Gastrocnemius medialis (tissue), 4 donors: ENCODE results near the gene ARHGEF10L. TPM values are rescaled to one million over a fixed set of nuclear protein-coding genes. Genes with fewer than 3 reads are reported as not detected.

Experiments used
- ATAC-seq, 2 donors: fragments of 150-250 bp; one replicate each; pipeline ENCODE4 v1.9.1; 2016
- DNase-seq, 2 donors: peaks; one replicate each; pipeline ENCODE4 v3.0.0-alpha.2; 2019
- H3K27ac ChIP-seq, 4 donors: fragments of 200-600 bp; sonication (generic); 1 replicate in 1 of 4; 2 replicates in 3 of 4; pipeline ENCODE4 v1.5.1; 2016 to 2018; ENCODE audit warnings: mild to moderate bottlenecking in 2 of 4, moderate library complexity in 1 of 4
- H3K27me3 ChIP-seq, 3 donors: fragments of 200-600 bp; sonication (generic) in 2 of 3; 1 replicate in 1 of 3; 2 replicates in 2 of 3; pipeline versions ENCODE4 v1.5.1 to v1.6.0; 2016 to 2019; ENCODE audit warnings: mild to moderate bottlenecking in 1 of 3, moderate library complexity in 1 of 3
- H3K36me3 ChIP-seq, 2 donors: fragments of 200-600 bp; sonication (generic) in 1 of 2; one replicate each; pipeline ENCODE4 v1.5.1; 2017 to 2018
- H3K4me1 ChIP-seq, 2 donors: fragments of 200-600 bp; sonication (generic) in 1 of 2; one replicate each; pipeline ENCODE4 v1.5.1; 2016 to 2017; ENCODE audit warnings: mild to moderate bottlenecking in 2 of 2
- H3K4me3 ChIP-seq, 4 donors: fragments of 200-600 bp; sonication (generic) in 3 of 4; 1 replicate in 1 of 4; 2 replicates in 3 of 4; pipeline ENCODE4 v1.5.1; 2016 to 2019; ENCODE audit warnings: mild to moderate bottlenecking in 2 of 4
- H3K9me3 ChIP-seq, 3 donors: fragments of 200-600 bp; sonication (generic) in 2 of 3; 1 replicate in 1 of 3; 2 replicates in 2 of 3; pipeline ENCODE4 v1.5.1; 2016 to 2019
- POLR2A ChIP-seq, 2 donors: fragments of 450-650 bp; IDR thresholded peaks; one replicate each; pipeline ENCODE4 v1.6.1; 2017; ENCODE audit warnings: antibody characterized with exemption in 2 of 2, mild to moderate bottlenecking in 2 of 2, moderate library complexity in 2 of 2
- in situ Hi-C, 4 donors: fragments of 200-750 bp; cut with MboI; loops; one replicate each; pipeline versions ENCODE4 v1.15.0 to v1.8.0; 2017; ENCODE audit warnings: low sequenced_read_pairs in 4 of 4
- intact Hi-C: fragments of 100-400 bp; cut with DNase I; formaldehyde crosslinking; loops from one replicate; pipeline ENCODE4 v1.15.1; 2023; ENCODE audit warnings: low total_unique reads
- total RNA-seq, 4 donors: library from RNA; depleted of rRNA; stranded (reverse); fragments of >200 nt; gene quantifications; one replicate each; pipeline versions ENCODE4 v1.1.0 to v1.2.3, GENCODE V29; 2016
- TF ChIP-seq, protein P1 (sequence below), 5 experiments: fragments of 450-650 bp in 3 of 5; fragments of 200-600 bp in 2 of 5; sonication (generic) in 2 of 5; IDR thresholded peaks in 4 of 5; conservative IDR thresholded peaks in 1 of 5; 1 replicate in 4 of 5; 2 replicates in 1 of 5; pipeline ENCODE4 v1.5.1; 2016 to 2019; ENCODE audit warnings: antibody characterized with exemption in 5 of 5, mild to moderate bottlenecking in 3 of 5, moderate library complexity in 3 of 5

The ARHGEF10L gene
- total RNA-seq, 4 donors from 2014 or later, result 21.2 to 111 (median 73.8) TPM

DNA sequence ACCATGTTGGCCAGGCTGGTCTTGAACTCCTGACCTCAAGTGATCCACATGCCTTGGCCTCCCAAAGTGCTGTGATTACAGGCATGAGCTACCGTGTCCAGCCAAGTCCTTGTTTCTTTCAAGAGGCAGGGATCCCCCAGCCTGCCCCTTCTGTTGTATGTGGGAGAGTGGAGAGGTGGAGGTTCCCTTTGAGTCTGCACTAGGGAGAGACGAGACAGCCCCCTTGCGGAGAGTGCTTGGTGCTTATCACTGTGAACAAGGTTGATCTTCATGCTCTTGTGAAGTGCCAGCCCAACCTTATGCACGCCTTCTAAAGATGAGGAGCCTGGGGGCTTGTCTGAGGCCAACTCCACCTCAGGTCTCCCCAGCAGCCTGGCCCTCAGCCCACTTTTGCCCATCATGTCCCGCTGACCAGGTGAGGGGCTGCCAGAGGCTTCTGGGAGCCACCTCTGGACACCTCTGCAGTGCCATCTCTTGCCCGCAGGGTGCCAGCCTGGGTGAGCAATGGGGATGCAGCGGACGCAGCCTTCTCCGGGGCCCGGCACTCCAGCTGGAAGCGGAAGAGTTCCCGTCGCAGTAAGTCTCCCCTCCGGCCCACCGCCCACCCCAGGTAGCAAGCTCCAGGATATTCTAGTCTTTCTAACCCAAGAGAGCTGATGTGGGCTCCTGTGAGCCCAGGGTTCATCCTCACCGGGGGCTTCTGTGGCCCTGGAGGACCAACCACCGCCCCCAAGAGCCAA lies 62.3 kb downstream of the ARHGEF10L start:
- intact Hi-C loops (no loop called here), in situ Hi-C loops (loop anchor here in 1 of 4 donors (10.0 kb wide), 1 partner anchor 57 kb away; no protein-coding TSS in a partner anchor)
- H3K27ac ChIP-seq, result no peak overlapping the region
- H3K9me3 ChIP-seq, result no peaks in the 10 kb centered on the region
- H3K4me3 ChIP-seq, result no peak overlapping the region
- H3K36me3 ChIP-seq, result no peaks in the 10 kb centered on the region
- no peak for DNase-seq
- peaks cover 16 to 22% of the 10 kb centered on the region in 2 donors for H3K4me1 ChIP-seq
- TF ChIP-seq, protein P1, sequence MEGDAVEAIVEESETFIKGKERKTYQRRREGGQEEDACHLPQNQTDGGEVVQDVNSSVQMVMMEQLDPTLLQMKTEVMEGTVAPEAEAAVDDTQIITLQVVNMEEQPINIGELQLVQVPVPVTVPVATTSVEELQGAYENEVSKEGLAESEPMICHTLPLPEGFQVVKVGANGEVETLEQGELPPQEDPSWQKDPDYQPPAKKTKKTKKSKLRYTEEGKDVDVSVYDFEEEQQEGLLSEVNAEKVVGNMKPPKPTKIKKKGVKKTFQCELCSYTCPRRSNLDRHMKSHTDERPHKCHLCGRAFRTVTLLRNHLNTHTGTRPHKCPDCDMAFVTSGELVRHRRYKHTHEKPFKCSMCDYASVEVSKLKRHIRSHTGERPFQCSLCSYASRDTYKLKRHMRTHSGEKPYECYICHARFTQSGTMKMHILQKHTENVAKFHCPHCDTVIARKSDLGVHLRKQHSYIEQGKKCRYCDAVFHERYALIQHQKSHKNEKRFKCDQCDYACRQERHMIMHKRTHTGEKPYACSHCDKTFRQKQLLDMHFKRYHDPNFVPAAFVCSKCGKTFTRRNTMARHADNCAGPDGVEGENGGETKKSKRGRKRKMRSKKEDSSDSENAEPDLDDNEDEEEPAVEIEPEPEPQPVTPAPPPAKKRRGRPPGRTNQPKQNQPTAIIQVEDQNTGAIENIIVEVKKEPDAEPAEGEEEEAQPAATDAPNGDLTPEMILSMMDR (IDR thresholded peaks at IDR 0.05 in 4 of 5, conservative IDR thresholded peaks at IDR 0.05 in 1 of 5), result no peak
- no peak for TF ChIP-seq POLR2A (IDR thresholded peaks at IDR 0.05)
- H3K27me3 ChIP-seq, result no peaks in the 10 kb centered on the region
- ATAC-seq, result no peak

DNA sequence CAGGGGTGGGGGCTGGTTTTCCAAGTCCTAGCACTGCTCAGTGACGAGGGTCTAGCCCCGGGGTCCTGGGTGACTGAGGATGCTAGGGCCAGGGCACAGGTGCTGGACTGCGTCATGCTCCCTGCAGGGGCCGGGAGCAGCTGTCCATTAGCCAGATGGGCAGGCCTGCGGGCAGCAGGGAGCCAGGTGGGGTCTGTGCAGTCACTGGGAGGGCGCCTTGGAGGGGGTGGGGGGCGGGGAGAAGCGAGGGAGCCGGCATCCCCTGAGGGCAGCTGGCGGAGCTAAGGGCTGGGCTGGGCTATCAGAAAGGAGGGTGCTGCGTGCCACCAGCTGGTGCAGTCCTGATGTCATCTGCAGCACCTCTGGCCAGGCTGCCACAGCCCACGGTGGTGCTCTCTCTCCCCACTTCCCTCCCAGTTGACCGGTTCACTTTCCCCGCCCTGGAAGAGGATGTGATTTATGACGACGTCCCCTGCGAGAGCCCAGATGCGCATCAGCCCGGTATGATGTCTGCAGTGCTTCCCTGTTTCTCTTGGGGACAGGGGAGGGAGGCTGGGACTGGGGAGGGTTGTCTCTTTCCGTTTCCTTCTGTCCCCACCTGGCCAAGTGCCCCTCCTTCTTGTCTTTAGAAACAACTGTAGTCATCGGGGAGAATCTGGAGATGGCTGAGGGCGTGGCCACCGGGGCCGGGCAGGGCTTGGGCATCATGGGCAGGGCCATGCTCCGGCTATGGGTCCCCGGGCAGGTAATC lies 63.8 kb downstream of the ARHGEF10L start:
- H3K27ac ChIP-seq, result no peak overlapping the region
- peaks cover 16 to 22% of the 10 kb centered on the region in 2 donors for H3K4me1 ChIP-seq
- H3K4me3 ChIP-seq, result no peak overlapping the region
- in situ Hi-C loops, result loop anchor here in 1 of 4 donors (10.0 kb wide), 1 partner anchor 58 kb away; no protein-coding TSS in a partner anchor
- ATAC-seq (no peak), DNase-seq (no peak)
- no peaks in the 10 kb centered on the region for H3K9me3 ChIP-seq
- no peak for TF ChIP-seq POLR2A (IDR thresholded peaks at IDR 0.05)
- no peaks in the 10 kb centered on the region for H3K36me3 ChIP-seq
- intact Hi-C loops, result no loop called here
- no peaks in the 10 kb centered on the region for H3K27me3 ChIP-seq

DNA sequence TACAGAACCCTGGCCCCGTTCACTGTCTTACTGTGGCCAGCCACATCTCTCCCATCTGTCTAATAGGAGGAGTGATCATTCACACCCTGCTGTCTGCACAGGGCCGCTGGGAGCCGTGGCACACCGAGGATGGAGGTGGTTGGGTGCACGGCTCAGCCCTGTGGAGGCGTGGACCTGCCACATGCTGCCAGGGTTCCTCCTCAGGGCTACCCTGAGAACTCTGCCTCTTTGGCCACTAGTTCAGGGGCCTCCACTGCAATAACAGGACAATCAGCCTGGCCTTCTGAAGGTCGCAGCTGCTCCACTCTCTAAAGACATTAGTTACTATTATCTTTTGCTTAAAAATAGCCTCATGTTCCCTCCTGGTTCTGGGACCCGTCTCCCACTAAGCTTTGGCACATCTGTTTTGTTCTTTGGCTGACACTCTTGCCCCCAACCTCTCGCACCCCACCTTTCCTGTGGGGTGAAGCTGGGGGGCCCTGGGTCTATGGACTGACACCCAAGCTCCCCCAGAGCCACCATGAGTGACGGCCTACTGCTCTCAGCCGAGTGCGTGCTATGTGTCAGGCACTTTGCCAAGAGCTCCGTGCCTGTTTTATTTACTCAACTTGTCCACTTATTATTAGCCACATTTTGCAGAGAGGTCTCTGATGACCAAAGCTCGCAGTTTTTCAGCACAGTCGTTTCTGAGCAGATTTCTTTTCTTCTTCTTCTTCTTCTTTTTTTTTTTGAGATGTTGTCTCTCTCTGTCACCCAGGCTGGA lies 66.3 kb downstream of the ARHGEF10L start:
- ATAC-seq (peak in 1 of 2 donors; percentile 51), DNase-seq (peak in 1 of 2 donors; percentile 37)
- Histone ChIP-seq H3K27ac (peak overlapping the region; percentile 49 to 73 (median 62)), H3K9me3 (no peaks in the 10 kb centered on the region), H3K36me3 (no peaks in the 10 kb centered on the region), H3K4me1 (peaks cover 11 to 13% of the 10 kb centered on the region in 2 donors), H3K27me3 (no peaks in the 10 kb centered on the region), H3K4me3 (no peak overlapping the region)
- in situ Hi-C loops (loop anchor here (5.0 to 10.0 kb wide), 4 partner anchors 61 to 183 kb away; no protein-coding TSS in a partner anchor), intact Hi-C loops (loop anchor here (1.0 to 5.0 kb wide), 3 partner anchors 103 to 183 kb away; no protein-coding TSS in a partner anchor)
- TF ChIP-seq, protein P1 (IDR thresholded peaks at IDR 0.05 in 4 of 5, conservative IDR thresholded peaks at IDR 0.05 in 1 of 5), result no peak
- no peak for TF ChIP-seq POLR2A (IDR thresholded peaks at IDR 0.05)

DNA sequence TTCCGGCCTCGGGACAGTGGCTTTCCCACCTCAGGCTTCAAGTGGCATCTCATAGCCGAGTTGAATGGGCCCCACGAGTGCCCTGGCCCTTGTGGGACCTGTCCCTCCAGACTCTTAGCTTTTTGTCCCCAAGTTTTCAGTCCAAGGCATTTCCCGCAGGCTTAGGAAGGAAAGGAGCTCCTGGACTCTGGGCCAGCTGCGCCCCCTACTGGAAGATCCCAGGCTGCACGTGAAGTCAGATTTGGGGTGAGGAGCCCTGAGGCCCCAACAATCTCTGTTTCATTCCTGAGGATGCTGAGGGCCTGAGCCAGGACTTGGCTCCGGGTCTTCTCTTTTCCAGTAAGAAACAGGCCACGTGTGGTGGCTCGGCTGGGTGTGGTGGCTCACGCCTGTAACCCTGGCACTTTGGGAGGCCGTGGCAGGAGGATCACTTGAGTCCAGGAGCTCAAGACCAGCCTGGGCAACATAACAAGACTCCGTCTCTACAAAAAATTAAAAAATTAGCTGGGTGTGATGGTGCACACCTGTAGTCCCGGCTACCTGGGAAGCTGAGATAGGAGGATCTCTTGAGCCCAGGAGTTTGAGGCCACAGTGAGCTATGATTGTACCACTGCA lies 67.4 kb downstream of the ARHGEF10L start:
- TF ChIP-seq, protein P1 (IDR thresholded peaks at IDR 0.05 in 4 of 5, conservative IDR thresholded peaks at IDR 0.05 in 1 of 5), result peak; percentile 90 to 97 (median 95)
- no peak for TF ChIP-seq POLR2A (IDR thresholded peaks at IDR 0.05)
- Histone ChIP-seq H3K27me3 (no peaks in the 10 kb centered on the region), H3K4me3 (no peak overlapping the region), H3K4me1 (peaks cover 11 to 13% of the 10 kb centered on the region in 2 donors), H3K27ac (peak overlapping the region in 3 of 4 donors; percentile 49 to 73 (median 65)), H3K36me3 (no peaks in the 10 kb centered on the region), H3K9me3 (no peaks in the 10 kb centered on the region)
- peak; percentile 55 to 85 for ATAC-seq
- peak in 1 of 2 donors; percentile 63 for DNase-seq
- in situ Hi-C loops, result loop anchor here (5.0 to 10.0 kb wide), 4 partner anchors 62 to 185 kb away; no protein-coding TSS in a partner anchor
- intact Hi-C loops, result loop anchor here (1.0 to 5.0 kb wide), 3 partner anchors 105 to 185 kb away; no protein-coding TSS in a partner anchor
